ENCODE results near the gene ACADSB.

- TF ChIP-seq POLR2AphosphoS5 (IDR thresholded peaks at IDR 0.05) (no peak), POLR2A (IDR thresholded peaks at IDR 0.05) (no peak), CTCF (IDR thresholded peaks at IDR 0.05 in 8 of 11, conservative IDR thresholded peaks at IDR 0.05 in 3 of 11) (no peak)
These were observed 65.4 kb downstream of the ACADSB start for GRCh38 chr10:123074215-123074614.

Data from spleen (tissue), 7 donors.